Amniotic stem cell (primary cell): ENCODE results near the gene ZC3H7A.
"Not testable (repeated sequence)": the region's sequence is repeated elsewhere in the genome, so short reads cannot be mapped to it uniquely, and the experiment has no call there.

Experiments used
- DNase-seq: peaks from one replicate; lab custom pipeline; 2025; lab: John Stamatoyannopoulos, UW

ZC3H7A gene

DNA sequence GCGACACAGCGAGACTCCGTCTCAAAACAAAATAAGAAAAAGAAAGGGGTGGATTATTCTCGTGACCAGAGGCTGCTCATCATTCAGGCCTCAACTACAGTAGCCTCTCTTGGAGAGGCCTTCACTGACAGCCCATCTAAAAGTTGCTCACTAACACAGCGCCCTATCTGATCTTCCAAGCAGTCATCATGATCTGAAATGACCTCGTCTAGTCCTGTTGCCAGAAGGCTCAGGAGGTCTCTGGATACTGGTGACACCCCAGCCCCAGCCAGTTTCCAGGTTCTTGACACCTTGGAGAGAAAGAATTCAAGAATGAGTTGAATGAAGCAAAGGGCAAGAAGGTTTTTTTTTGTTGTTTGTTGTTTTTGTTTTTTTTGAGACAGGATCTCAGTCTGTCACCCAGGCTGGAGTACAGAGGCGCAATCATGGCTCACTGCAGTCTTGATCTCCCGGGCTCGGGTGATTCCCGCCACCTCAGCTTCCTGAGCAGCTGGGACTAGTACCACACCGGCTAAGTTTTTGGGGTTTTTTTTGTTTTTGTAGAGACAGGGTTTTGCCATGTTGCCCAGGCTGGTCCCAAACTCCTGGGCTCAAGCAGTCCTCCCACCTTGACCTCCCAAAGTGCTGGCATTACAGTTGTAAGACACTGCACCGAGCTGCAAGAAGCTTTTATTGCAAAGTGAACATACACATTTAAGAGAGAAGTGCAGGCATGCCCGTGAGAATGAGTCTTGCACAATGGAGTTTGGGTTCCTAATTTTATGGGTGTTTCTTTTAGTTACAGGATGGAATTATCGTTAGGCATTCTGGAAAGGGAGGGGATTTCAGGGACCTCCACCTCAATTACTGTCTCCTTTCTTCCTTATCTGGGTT lies 2.7 kb upstream of the ZC3H7A start:
- DNase-seq, result no peak

DNA sequence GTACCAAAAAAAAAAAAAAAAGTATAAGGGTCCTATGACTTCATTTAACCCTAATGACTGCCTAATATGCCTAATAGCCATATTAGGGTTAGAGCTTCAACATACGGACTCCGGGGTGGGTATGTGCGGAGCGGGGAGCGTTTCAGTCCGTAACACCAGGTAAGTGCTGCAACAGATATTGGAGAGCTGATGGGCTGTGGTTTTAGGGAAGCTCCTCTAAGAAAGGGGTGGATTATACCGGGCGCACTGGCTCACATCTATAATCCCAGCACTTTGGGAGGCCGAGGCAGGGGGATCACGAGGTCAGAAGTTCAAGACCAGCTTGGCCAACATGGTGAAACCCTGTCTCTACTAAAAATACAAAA lies 1.9 kb upstream of the ZC3H7A start:
- no peak for DNase-seq

DNA sequence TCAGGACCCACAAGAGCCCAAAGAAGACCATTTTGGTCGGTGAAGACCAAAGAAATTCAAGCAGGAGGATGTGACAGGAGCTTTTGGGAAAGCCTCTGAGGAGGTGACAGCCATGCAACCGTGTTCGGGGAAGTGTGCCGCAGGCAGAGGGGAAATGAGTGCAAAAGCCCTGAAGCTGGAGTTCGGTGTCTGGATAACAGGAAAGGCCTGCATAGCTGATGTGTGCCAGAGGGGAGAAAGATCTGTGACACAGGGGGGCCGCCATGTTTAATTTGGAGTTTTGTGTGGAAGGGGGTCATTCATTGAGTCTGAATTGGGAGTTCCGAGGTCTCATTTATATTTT lies 870 bp upstream of the ZC3H7A start:
- no peak for DNase-seq

DNA sequence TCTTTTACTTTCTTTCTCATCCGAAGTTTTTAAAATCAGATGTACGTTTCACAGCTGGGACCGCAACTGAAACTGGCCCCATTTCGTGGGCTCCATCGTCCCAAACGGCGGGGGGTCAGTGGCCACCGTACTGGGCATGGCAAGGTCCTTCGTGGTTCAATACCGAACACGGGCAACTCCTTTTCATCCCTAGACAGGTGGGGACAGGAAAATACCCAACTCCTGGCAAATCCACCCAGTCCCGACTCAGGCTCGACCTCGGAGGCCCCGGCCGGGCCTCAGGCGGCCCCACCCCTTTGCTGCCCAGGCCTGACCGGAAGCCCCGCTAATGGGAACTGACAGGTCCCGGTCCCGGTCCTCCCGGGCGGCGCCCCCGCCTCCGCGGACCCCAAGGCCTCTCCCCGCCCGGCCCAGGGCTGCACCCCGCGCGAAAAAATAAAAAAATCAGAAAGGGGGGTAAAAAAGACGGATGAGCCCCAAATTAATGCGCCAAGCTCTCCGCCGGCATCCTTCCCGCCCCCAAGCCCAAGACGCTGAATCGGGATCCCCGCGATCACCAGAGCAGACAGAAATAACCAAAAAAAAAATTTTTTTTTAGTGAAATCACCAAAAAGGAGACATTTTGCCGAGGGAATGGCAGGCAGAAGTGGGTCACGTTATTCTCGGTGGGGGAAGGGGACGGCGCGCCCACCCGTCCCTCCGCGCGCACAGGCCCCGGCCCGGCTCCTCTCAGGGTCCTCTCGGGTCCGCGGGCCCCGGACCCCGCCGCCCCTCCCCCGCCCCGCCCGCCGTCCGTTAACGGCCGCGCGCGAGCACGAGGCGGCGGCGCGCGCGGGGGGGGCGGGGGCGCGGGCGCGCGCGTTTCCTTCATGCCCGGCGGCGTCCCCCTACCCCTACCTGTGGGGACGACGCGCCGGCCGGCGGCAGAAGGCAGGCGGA lies 562 bp downstream of the ZC3H7A start:
- DNase-seq, result peak; percentile 34

DNA sequence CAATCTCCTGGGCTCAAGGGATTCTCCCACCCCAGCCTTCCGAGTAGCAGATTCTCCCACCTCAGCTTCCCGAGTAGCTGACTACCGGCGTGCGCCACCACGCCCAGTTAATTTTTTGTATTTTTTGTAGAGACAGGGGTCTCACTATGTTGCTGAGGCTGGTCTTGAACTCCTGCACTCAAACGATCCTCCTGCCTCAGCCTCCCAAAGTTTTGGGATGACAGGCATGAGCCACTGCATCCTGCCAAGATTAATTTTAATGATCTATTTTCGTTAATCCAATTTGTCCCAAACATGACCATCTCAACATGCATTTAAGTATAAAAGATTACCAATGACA lies 1.2 kb downstream of the ZC3H7A start:
- DNase-seq, result no peak

DNA sequence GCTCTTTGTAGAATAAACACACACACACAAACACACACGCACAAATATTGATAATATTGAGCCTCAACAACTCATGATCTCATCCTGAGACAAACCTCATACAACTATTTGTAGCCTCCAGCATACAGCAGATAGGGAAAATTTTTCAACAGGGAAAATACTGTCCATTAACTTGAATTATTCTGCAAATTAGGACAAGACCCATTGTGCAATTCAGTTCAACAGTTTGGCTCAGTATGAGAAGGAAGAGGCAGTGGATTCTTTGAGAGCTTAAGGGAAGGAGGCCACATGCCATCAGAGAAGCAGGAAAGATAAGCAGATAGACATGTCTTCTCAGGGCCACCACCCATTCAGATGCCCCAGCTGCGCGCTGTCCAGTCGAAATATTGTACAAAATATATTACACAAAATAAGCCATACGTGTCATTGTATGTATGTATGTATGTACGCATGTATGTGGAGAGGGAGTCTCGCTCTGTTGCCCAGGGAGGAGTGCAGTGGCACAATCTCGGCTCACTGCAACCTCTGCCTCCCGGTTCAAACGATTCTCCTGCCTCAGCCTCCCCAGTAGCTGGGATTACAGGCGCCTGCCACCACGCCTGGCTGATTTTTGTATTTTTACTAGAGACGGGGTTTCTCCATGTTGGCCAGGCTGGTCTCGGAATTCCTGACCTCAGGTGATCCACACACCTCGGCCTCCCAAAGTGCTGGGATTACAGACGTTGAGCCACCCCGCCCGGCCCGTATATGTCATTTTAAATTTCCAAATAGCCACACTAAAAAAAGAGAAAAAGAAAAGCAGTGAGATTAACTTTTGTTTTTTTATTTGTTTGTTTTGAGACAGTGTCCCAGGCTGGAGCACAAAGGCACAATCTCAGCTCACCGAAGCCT lies 1.8 kb downstream of the ZC3H7A start:
- no peak for DNase-seq

DNA sequence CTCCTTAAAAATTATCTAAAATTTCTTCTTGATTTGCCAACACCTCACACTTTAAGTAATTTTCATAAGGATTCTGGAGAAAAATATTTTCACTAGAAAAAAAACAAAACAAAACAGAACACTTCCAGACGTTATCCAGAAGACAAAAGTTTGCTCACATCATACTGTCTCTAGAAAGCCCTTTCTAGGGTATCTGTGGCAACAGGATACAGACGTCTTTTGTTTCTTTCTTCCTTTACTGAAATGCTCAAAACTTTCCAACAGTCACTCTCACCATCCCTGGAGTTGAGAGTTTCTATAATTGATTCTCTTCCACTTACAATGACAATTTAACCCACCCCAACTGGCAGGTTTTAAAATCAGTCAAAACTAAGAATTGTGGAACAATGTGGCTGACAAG lies 2.6 kb downstream of the ZC3H7A start:
- no peak for DNase-seq

DNA sequence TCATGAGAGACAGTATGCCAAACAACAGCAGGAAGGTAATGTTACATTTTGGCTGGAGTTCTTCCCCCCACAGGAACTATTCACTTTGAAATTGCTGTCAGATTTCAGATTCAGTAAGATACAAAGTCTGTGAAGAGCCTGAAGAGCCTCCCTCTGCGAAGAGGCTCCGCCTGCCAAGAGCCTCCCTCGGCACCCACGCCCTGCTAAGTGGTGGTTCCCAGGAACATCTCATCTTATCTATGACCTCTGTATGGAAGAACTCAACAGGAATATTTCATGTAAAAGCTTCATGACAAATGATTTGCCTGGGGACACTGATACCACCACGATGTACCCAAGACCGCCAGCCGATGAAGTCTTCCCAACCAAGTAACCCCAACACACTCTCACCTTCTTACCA lies 3.2 kb downstream of the ZC3H7A start:
- DNase-seq, result no peak

DNA sequence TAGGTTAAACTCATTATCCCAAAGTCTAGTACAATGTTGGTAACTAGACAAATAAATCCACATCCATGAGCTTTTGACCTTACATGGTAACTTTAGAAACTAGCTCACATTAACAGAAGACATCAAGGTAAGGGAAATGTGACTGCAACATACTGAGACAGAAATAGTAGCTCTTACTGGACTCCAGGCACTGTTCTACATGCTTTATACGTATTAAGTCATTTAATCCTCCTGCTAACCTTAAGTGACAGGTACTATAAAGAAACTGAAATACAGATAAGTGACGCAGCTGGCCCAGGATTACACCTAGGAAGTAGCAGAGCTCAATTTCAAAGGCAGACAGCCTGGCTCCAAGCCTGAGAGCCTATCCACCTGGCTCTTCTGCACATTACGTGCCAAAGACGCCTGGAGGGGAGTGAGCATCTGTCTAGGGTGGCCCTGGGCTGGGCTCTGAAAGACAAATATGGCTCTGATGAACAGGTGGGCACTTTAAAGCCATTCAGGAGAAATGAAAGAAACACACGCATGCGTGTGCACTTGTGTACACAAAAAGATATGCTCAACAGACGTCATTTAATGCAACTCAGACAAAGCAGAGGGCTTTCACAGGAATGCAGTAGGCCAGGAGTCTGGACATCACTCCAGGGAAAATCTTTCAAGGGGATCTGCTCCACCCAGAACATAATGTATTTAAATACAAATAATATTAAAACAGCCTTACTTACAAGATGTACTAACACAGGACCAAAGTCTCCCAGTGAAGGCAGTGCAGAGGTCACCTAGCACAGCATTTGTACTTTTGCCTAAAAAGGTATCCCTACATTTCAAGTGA lies 4.4 kb downstream of the ZC3H7A start:
- DNase-seq, result no peak

DNA sequence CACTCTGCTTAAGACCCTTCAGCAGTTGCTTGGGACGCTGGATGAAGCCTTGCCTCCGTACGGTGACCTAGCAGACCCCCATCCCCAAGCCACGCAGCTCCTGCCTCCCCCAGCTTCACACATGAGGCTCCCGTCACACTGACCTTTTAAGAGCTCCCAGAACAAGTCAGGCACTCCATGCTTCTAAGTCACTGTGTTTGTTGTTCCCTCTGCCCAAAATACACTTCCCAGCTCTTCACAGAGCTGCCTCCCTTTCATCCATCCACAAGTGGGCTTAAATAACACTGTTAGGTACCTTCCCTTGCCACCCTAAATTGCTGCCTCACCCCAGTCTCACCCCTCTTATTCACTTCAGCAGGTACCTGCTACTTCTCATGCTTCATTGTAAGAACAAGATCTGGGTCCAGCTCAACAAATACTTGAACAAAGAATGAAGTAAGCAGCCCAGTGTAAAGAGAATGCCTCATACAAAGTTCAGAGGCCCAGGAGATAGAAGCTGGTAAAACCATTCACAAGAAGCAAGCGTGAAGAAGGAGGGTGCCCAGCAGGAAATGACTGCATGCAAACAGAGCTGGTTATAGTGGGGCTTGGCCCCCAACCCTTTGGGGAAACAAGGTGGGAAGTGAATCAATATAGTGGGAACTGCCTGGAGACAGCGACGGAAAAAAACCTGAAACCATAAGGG lies 5.8 kb downstream of the ZC3H7A start:
- no peak for DNase-seq

DNA sequence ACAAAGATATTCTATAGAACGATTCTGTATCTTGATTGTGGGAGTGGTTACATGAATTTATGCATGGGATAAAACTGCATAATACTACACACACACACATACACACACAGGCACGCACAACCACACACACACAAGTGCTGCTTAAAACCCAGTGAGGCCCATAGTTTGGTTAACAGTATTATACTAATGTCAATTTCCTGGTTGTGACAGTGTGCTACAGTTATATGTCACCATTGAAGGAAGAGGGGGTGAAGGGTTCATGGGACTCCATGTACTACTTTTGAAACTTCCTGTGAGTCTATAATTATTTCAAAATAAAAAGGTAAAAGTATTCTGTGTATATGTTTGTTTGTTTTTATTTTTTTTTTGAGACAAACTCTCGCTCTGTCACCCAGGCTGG lies 8.1 kb downstream of the ZC3H7A start:
- DNase-seq, result no peak

DNA sequence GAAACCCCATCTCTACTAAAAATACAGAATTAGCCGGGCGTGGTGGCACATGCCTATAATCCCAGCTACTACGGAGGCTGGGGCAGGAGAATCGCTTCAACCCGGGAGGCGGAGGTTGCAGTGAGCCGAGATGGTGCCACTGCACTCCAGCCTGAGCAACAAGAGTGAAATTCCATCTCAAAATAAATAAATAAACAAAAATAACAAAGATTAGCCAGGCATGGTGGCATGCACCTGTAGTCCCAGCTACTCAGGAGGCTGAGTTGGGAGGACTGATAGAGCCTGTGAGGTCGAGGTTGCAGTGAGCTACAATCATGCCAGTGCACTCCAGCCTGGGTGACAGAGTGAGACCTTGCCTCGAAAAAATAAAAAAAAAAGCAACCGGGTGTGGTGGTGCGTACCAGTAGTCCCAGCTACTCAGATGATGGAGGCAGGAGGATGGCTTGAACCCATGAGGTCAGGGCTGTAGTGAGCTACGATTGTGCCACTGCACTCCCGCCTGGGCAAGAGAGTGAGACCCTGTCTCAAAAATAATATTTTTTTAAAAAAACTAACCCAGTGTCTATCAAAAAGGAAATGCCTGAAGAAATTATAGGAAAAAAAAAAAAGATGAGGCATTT lies 12.0 kb downstream of the ZC3H7A start:
- not testable (repeated sequence) for DNase-seq

DNA sequence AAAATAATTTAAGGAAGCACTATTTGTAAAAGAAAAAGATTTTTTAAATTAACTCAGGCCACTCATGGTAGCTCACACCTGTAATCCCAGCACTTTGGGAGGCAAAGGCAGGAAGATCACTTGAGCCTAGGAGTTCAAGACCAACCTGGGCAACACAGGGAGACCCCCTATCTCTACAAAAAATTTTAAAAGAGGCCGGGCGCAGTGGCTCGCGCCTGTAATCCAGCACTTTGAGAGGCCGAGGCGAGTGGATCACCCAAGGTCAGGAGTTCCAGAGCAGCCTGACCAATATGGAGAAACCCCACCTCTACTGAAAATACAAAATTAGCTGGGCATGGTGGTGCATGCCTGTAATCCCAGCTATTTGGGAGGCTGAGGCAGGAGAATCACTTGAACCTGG lies 12.7 kb downstream of the ZC3H7A start:
- not testable (repeated sequence) for DNase-seq

DNA sequence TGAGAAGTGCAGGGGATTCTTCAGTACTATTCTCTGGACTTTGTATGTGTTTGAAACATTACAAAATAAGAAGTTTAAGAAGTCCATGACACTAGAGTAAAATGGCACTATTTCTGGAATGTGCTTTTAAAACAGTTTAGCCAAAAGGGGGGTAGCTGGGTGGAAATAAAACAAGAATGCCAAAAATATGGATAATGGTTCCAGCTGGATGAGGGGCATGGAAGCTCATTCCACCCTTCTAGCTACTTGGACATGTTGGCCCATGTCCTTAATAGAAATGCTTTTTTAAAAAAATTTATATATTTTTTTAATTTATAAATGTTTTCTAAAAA lies 13.1 kb downstream of the ZC3H7A start:
- no peak for DNase-seq

DNA sequence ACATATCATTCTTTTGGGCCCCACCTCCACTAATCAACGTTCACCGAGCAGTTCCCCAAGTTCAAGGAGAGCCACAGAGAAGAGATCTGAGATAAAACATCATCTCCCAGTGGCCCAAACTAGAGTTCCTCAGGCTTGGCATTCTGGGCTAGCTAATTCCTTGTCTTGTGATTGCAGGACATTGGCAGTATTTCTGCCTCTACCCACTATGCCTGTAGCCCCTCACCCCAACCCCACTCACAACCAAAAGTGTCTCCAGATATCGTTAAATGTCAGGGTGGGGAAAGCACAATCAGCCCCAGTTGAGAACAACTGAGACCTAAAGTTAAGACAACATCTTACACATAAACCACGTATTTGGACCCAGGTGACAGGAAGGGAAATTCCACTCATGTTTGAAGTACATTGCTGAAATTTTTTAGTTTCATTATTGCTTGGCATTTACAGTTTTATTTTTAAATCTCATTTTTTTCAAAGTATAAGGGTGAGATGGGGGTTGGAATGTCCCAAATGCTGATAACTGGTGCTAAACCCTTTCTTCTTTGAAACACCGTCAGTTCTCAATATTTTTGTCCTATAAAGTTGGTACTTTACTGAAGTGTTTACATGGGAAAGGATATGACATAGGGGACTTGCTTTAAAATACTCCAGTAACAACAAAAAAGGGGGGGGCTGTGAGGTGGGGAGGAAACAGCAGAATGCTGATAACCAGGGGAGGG lies 13.6 kb downstream of the ZC3H7A start:
- no peak for DNase-seq

DNA sequence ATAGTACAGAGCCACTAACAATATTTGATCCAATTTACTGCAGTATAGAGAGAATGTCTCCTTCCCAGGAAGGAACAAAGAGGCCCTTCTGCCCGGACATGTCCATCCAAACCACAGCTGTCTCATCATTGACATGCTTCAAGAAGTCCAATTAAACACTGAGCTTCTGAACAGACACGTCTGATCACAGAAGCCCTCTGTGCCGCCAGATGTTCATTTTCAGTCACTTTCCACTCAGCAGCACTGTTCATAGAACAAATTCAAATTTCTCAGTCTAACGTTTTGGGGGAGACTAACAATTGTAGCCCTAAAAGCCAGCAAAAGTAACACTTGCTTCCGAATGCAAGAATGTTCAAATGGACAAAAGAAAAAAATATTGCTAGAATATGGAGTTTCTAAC lies 15.3 kb downstream of the ZC3H7A start:
- DNase-seq, result no peak

DNA sequence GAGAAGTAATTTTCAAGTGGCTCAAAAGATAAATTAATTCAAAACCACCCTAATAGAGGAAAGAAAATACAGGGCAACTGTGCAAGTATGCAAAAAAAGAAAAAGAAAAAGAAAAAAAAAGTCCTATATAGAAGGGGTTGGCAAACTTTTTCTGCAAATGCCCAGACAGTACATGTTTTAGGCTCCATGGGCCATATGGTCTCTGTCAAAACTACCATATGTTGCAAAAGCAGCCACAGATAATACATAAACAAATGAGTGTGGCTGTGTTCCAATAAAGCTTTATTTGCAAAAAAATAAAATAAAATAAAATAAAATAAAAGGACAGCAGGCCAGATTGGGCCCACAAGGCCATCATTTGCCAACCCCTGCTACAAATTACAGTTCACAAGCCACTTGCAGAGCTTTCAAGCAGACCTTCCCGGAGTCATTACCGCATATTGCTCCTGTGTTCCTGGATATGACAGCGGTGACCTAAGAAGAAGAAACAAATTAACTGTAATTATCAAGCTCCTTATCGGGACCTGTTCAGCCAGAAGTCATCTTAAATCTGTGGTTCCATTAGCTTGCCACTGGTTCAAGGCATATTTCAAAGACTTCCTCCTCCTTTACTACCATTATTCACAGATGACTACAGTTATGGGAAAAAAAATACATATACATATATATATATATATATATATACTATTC lies 15.9 kb downstream of the ZC3H7A start:
- no peak for DNase-seq

DNA sequence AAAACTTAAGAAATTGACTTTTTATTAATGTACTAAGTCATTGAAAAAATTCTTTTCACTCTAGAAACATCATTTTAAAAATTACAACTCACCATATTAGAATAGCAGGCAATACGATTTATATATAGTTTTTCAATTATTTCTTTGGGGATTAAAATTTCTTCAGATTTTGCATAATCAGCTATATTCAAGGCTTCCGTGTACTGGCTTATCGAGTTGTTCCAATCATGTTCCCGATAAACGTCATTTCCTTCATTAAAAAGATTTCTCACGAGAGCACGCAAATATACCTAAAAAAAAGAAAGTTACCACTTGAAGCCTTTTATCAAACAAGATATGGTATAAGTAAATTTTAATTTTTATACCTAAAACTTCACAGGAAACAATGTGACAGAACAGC lies 18.0 kb downstream of the ZC3H7A start:
- no peak for DNase-seq

DNA sequence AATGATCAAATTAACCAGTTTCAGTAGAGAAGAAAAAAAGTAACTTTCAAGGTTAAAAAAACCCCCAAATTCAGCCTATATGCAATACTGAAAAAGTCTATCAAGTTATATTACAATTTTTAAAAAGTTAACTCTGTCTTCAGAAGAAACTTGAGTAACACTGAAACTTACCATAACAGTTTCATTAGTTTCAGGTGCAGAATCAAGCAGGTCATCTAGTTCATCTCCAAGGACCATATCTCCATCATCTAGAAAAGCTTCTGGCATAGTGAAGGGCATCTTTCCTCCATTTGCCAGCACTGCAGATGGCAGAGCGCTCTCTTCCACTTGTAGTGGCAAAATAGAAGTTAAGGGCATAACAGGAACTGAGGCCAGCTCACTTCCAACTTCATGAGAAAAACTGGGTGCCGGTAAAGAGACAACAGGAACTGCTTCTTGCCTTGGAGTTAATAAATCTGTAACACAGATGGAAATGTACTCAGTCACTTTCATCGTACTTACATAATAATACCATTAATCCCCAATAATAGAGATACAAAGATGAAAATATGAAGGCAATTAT lies 22.9 kb downstream of the ZC3H7A start:
- DNase-seq, result no peak
